Astrocyte (in vitro differentiated cells and primary cell): ENCODE results near the gene PTPRD.

Source experiments
- CTCF ChIP-seq: IDR thresholded peaks from 2 replicates; pipeline ENCODE4 v1.5.1; 2011; ENCODE audit warnings: low read depth, mild to moderate bottlenecking, inconsistent platforms, low read length, moderate library complexity; ENCODE audit not compliant: insufficient read depth
- EZH2 ChIP-seq: IDR thresholded peaks from 2 replicates; pipeline ENCODE4 v1.6.1; 2012; ENCODE audit warnings: mild to moderate bottlenecking, low read length, inconsistent platforms; ENCODE audit not compliant: insufficient read depth

- TF ChIP-seq CTCF (no peak), EZH2 (no peak)
Observed at GRCh38 chr9:8713811-8714165, 1899.0 kb downstream of the PTPRD start.
